Sigmoid colon (tissue), 7 donors: ENCODE measurements around the gene SLC36A1. TPM values are rescaled to one million over a fixed set of nuclear protein-coding genes. Genes with fewer than 3 reads are reported as not detected.
"Not testable (repeated sequence)": the region's sequence is repeated elsewhere in the genome, so short reads cannot be mapped to it uniquely, and the experiment has no call there.

ENCODE experiments used
- DNase-seq: peaks from one replicate; pipeline ENCODE4 v3.0.0-alpha.2; 2019
- H3K27ac ChIP-seq, 4 donors: fragments of 200-600 bp; sonication (generic); one replicate each; pipeline ENCODE4 v1.5.1; 2016 to 2019; ENCODE audit warnings: mild to moderate bottlenecking in 1 of 4
- H3K27me3 ChIP-seq, 3 donors: fragments of 200-600 bp; sonication (generic); one replicate each; pipeline ENCODE4 v1.5.1; 2019; ENCODE audit warnings: mild to moderate bottlenecking in 1 of 3
- H3K36me3 ChIP-seq, 4 donors: fragments of 200-600 bp; sonication (generic); one replicate each; pipeline ENCODE4 v1.5.1; 2016 to 2019
- H3K4me1 ChIP-seq, 4 donors: fragments of 200-600 bp; sonication (generic); one replicate each; pipeline ENCODE4 v1.5.1; 2017 to 2019
- H3K4me3 ChIP-seq, 4 donors: fragments of 200-600 bp; sonication (generic); one replicate each; pipeline ENCODE4 v1.5.1; 2017 to 2019; ENCODE audit warnings: mild to moderate bottlenecking in 2 of 4, moderate library complexity in 1 of 4
- H3K9me3 ChIP-seq, 4 donors: fragments of 200-600 bp in 3 of 4; sonication (generic) in 3 of 4; one replicate each; pipeline versions ENCODE4 v1.5.1 to v1.6.1; 2013 to 2019
- CTCF ChIP-seq, 4 experiments: fragments of 450-650 bp in 3 of 4; fragments of 200-600 bp in 1 of 4; IDR thresholded peaks; one replicate each; pipeline ENCODE4 v1.5.1; 2016 to 2019; ENCODE audit warnings: antibody characterized with exemption in 4 of 4, mild to moderate bottlenecking in 3 of 4, moderate library complexity in 2 of 4
- EP300 ChIP-seq, 4 donors: sonication (generic); formaldehyde crosslinking; IDR thresholded peaks; one replicate each; pipeline ENCODE4 v1.6.1; 2017; ENCODE audit warnings: antibody characterized with exemption in 4 of 4
- POLR2A ChIP-seq, 2 donors: fragments of 450-650 bp; IDR thresholded peaks; one replicate each; pipeline ENCODE4 v1.6.1; 2016; ENCODE audit warnings: antibody characterized with exemption in 2 of 2, mild to moderate bottlenecking in 2 of 2, moderate library complexity in 2 of 2
- POLR2AphosphoS5 ChIP-seq, 4 donors: sonication (generic); formaldehyde crosslinking; IDR thresholded peaks; one replicate each; pipeline ENCODE4 v1.6.1; 2017; ENCODE audit warnings: antibody characterized with exemption in 4 of 4
- WGBS, 2 donors: extraction: QIAGEN DNeasy Blood & Tissue Kit; methylation state at CpG; one replicate each; pipeline ENCODE4 v1.1.7; 2013; 5-methylcytosine and 5-hydroxymethylcytosine counted together
- intact Hi-C: fragments of 100-400 bp; cut with DNase I; formaldehyde crosslinking; loops from one replicate; pipeline ENCODE4 v1.15.1; 2023
- polyA plus RNA-seq, 3 donors: library from polyadenylated mRNA; stranded (reverse); fragments of 200-250 nt; gene quantifications; one replicate each; pipeline ENCODE4 v1.2.3, GENCODE V29; 2013
- total RNA-seq, 4 donors: library from RNA; depleted of rRNA; stranded (reverse); fragments of >200 nt; gene quantifications; one replicate each; pipeline ENCODE4 v1.1.0, GENCODE V29; 2016
- donor health status: healthy with polysubstance abuse.
- donor health status: Bipolar disorder and iron deficiency.
- donor health status: healthy.

SLC36A1 gene
- total and polyA plus RNA-seq, 7 donors, result 4.4 to 9.7 (median 7.6) TPM

GRCh38 chr5:151413800-151414199 lies 33.6 kb upstream of the SLC36A1 start:
- Histone ChIP-seq H3K4me1 (no peaks in the 10 kb centered on the region), H3K27me3 (peaks cover 0 to 3% (median 0%) of the 10 kb centered on the region in 3 donors), H3K27ac (no peak overlapping the region), H3K36me3 (no peaks in the 10 kb centered on the region), H3K9me3 (peaks cover 0 to 4% (median 1%) of the 10 kb centered on the region in 4 donors), H3K4me3 (no peak overlapping the region)
- intact Hi-C loops, result no loop called here
- DNase-seq, result no peak
- WGBS, 2 donors, result 75 to 83% methylated on average over 3 of the region's 3 CpGs
- TF ChIP-seq POLR2A (IDR thresholded peaks at IDR 0.05) (no peak), EP300 (IDR thresholded peaks at IDR 0.05) (no peak), POLR2AphosphoS5 (IDR thresholded peaks at IDR 0.05) (no peak), CTCF (IDR thresholded peaks at IDR 0.05) (no peak)

GRCh38 chr5:151414536-151414935 lies 32.9 kb upstream of the SLC36A1 start:
- Histone ChIP-seq H3K27ac (no peak overlapping the region), H3K9me3 (peaks cover 0 to 4% (median 1%) of the 10 kb centered on the region in 4 donors), H3K27me3 (peaks cover 0 to 3% (median 0%) of the 10 kb centered on the region in 3 donors), H3K4me3 (no peak overlapping the region), H3K36me3 (no peaks in the 10 kb centered on the region), H3K4me1 (no peaks in the 10 kb centered on the region)
- TF ChIP-seq POLR2AphosphoS5 (IDR thresholded peaks at IDR 0.05) (no peak), CTCF (IDR thresholded peaks at IDR 0.05) (no peak), POLR2A (IDR thresholded peaks at IDR 0.05) (no peak), EP300 (IDR thresholded peaks at IDR 0.05) (no peak)
- no peak for DNase-seq
- 55 to 75% methylated on average over 3 of the region's 3 CpGs for WGBS, 2 donors
- intact Hi-C loops, result no loop called here

- Histone ChIP-seq H3K27ac (no peak overlapping the region), H3K4me3 (no peak overlapping the region), H3K36me3 (no peaks in the 10 kb centered on the region), H3K27me3 (no peaks in the 10 kb centered on the region), H3K9me3 (peaks cover 0 to 4% (median 1%) of the 10 kb centered on the region in 4 donors), H3K4me1 (no peaks in the 10 kb centered on the region)
- DNase-seq, result no peak
- no peak for TF ChIP-seq POLR2AphosphoS5 (IDR thresholded peaks at IDR 0.05)
- no peak for TF ChIP-seq POLR2A (IDR thresholded peaks at IDR 0.05)
- no peak for TF ChIP-seq EP300 (IDR thresholded peaks at IDR 0.05)
- TF ChIP-seq CTCF (IDR thresholded peaks at IDR 0.05), result no peak
- intact Hi-C loops, result no loop called here
Measured at GRCh38 chr5:151417712-151418111, 29.7 kb upstream of the SLC36A1 start.

GRCh38 chr5:151420127-151420526 lies 27.3 kb upstream of the SLC36A1 start:
- no peak for TF ChIP-seq POLR2A (IDR thresholded peaks at IDR 0.05)
- TF ChIP-seq EP300 (IDR thresholded peaks at IDR 0.05), result no peak
- no peak for TF ChIP-seq CTCF (IDR thresholded peaks at IDR 0.05)
- no peak for TF ChIP-seq POLR2AphosphoS5 (IDR thresholded peaks at IDR 0.05)
- H3K27me3 ChIP-seq, result no peaks in the 10 kb centered on the region
- intact Hi-C loops, result no loop called here
- WGBS, 2 donors, result 89 to 91% methylated on average over 6 of the region's 6 CpGs
- DNase-seq, result no peak
- peaks cover 0 to 4% (median 1%) of the 10 kb centered on the region in 4 donors for H3K9me3 ChIP-seq
- H3K27ac ChIP-seq, result no peak overlapping the region
- H3K4me1 ChIP-seq, result no peaks in the 10 kb centered on the region
- no peaks in the 10 kb centered on the region for H3K36me3 ChIP-seq
- H3K4me3 ChIP-seq, result no peak overlapping the region

- intact Hi-C loops, result no loop called here
- H3K4me3 ChIP-seq, result no peak overlapping the region
Measured at GRCh38 chr5:151424892-151425523, 22.4 kb upstream of the SLC36A1 start.

GRCh38 chr5:151426347-151426746 lies 21.1 kb upstream of the SLC36A1 start:
- H3K4me3 ChIP-seq, H3K36me3 ChIP-seq, intact Hi-C loops, H3K27ac ChIP-seq, H3K9me3 ChIP-seq, H3K27me3 ChIP-seq, H3K4me1 ChIP-seq, DNase-seq: not testable (repeated sequence)
- WGBS, 2 donors, result 22 to 38% methylated on average over 6 of the region's 6 CpGs

More at GRCh38 chr5:151424892-151425523, 22.4 kb upstream of the SLC36A1 start:
- Histone ChIP-seq H3K4me1 (no peaks in the 10 kb centered on the region), H3K9me3 (no peaks in the 10 kb centered on the region), H3K36me3 (no peaks in the 10 kb centered on the region), H3K27ac (no peak overlapping the region), H3K27me3 (no peaks in the 10 kb centered on the region)
- WGBS, 2 donors, result 46 to 69% methylated on average over 8 of the region's 8 CpGs
- TF ChIP-seq POLR2AphosphoS5 (IDR thresholded peaks at IDR 0.05) (no peak), EP300 (IDR thresholded peaks at IDR 0.05) (no peak), CTCF (IDR thresholded peaks at IDR 0.05) (no peak), POLR2A (IDR thresholded peaks at IDR 0.05) (no peak)
- DNase-seq, result no peak
